K562 (cell line): ENCODE results near the gene TXNRD1. TPM values are rescaled to one million over a fixed set of nuclear protein-coding genes. Genes with fewer than 3 reads are reported as not detected.

Source experiments
- DMBX1 ChIP-seq: fragments of 250-450 bp; sonication (Bioruptor Pico); IDR thresholded peaks from 2 replicates; pipeline ENCODE4 v1.8.0; 2022; ENCODE audit warnings: inconsistent platforms, mild to moderate bottlenecking, moderate library complexity, borderline replicate concordance
- FOXK2 ChIP-seq, 2 experiments: fragments of 450-650 bp; IDR thresholded peaks in 1 of 2; conservative IDR thresholded peaks in 1 of 2; 2 replicates each; pipeline ENCODE4 v1.6.1; 2016; ENCODE audit warnings: low read depth in 2 of 2, mild to moderate bottlenecking in 1 of 2
- HEY1 ChIP-seq: fragments of 250-450 bp; sonication (Bioruptor Pico); IDR thresholded peaks from 2 replicates; pipeline ENCODE4 v1.5.0; 2020; ENCODE audit warnings: mild to moderate bottlenecking, moderate library complexity, borderline replicate concordance
- LEF1 ChIP-seq: fragments of 450-650 bp; IDR thresholded peaks from 2 replicates; pipeline ENCODE4 v1.6.1; 2016; ENCODE audit warnings: mild to moderate bottlenecking
- ZNF121 ChIP-seq: sonication (generic); formaldehyde crosslinking; conservative IDR thresholded peaks from 2 replicates; pipeline ENCODE4 v1.8.0; 2022; ENCODE audit warnings: missing genetic modification reagents
- polyA plus RNA-seq, 8 experiments: library from polyadenylated mRNA; depleted of rRNA in 4 of 8; stranded (reverse) in 5 of 8; unstranded in 3 of 8; fragments of >200 nt; fragmentation: Nextera tagmentation in 2 of 8; fragmentation: Illumina TruSeq in 1 of 8; extraction: Ambion mirVana in 2 of 8; extraction: Trizol in 1 of 8; gene quantifications; 2 replicates each; pipeline versions ENCODE4 v1.2.1 to v1.2.3, GENCODE V29; 2011 to 2014; ENCODE audit warnings: inconsistent platforms in 1 of 8, missing spikeins in 1 of 8
- total RNA-seq, 7 experiments: library from RNA; depleted of rRNA in 6 of 7; stranded (reverse); fragments of >200 nt in 6 of 7; fragmentation: Illumina TruSeq in 2 of 7; extraction: Trizol in 2 of 7; gene quantifications; 2 replicates each; pipeline versions ENCODE4 v1.2.1 to v1.2.3, GENCODE V29; 2011 to 2021; ENCODE audit warnings: low replicate concordance in 1 of 7
- TF ChIP-seq, protein P1 (sequence below), 2 experiments: fragments of 450-650 bp; IDR thresholded peaks; 2 replicates each; pipeline ENCODE4 v1.6.1; 2016
- TF ChIP-seq, protein P2 (sequence below), 2 experiments: fragments of 450-650 bp; IDR thresholded peaks; 2 replicates each; pipeline ENCODE4 v1.6.1; 2018; ENCODE audit warnings: mild to moderate bottlenecking in 2 of 2, low read depth in 1 of 2; ENCODE audit not compliant: partially characterized antibody in 2 of 2
- TF ChIP-seq, protein P3 (sequence below), 2 experiments: fragments of 450-650 bp; conservative IDR thresholded peaks; 2 replicates each; pipeline ENCODE4 v1.6.1; 2017; ENCODE audit warnings: mild to moderate bottlenecking in 2 of 2, moderate library complexity in 2 of 2
- TF ChIP-seq, protein P4 (sequence below): sonication (generic); formaldehyde crosslinking; IDR thresholded peaks from 2 replicates; pipeline ENCODE4 v1.8.0; 2022; ENCODE audit warnings: missing genetic modification reagents, mild to moderate bottlenecking, moderate library complexity, borderline replicate concordance
- TF ChIP-seq, protein P5 (sequence below): fragments of 450-650 bp; IDR thresholded peaks from 2 replicates; pipeline ENCODE4 v1.6.1; 2017; ENCODE audit warnings: mild to moderate bottlenecking, moderate library complexity
- TF ChIP-seq, protein P6 (sequence below), 2 experiments: IDR thresholded peaks in 1 of 2; conservative IDR thresholded peaks in 1 of 2; 2 replicates each; pipeline ENCODE4 v1.6.1; 2016; ENCODE audit warnings: low read depth in 2 of 2, mild to moderate bottlenecking in 1 of 2, missing compliant biosample characterization in 1 of 2, missing genetic modification characterization in 1 of 2, moderate library complexity in 1 of 2

The TXNRD1 gene
- total and polyA plus RNA-seq, 9 of the 15 experiments (the other 6 are each of a cell fraction or from before 2014, with no cell fraction given): 107 to 189 (median 146) TPM

DNA sequence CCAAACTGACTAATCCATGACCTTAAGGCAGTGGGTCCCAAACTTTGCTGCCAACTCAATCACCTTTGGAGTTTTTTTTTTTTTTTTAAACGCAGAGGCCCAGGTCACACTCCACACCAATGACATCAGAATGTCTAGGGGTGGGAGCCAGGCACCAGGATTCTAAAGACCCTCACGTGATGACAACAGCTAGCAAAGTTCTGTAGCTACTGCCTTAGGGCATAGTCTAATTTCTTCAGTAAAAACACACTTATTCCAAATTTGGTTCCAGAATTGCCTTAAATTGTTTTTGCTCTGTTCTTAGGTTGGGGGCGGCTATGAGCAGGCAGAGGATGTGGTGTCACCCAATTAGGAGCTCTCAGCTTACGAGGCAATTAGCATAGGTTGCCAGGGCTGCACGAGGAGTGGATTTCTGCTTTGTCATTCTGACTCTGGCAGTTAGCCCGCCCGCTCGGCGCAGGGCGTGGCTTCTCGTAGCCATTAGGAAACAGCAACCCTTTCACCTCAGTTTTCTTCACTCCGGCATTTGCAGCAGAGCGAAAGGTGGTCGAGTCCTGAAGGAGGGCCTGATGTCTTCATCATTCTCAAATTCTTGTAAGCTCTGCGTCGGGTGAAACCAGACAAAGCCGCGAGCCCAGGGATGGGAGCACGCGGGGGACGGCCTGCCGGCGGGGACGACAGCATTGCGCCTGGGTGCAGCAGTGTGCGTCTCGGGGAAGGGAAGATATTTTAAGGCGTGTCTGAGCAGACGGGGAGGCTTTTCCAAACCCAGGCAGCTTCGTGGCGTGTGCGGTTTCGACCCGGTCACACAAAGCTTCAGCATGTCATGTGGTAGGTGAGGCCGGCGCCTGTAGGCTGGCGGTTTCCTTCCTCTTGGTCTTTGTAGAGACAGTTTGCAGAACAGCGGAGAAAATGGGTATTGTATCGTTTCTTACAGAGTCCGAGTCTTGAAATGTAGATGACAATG is 71.2 kb downstream of the TXNRD1 start (continued):
- TF ChIP-seq, protein P1, sequence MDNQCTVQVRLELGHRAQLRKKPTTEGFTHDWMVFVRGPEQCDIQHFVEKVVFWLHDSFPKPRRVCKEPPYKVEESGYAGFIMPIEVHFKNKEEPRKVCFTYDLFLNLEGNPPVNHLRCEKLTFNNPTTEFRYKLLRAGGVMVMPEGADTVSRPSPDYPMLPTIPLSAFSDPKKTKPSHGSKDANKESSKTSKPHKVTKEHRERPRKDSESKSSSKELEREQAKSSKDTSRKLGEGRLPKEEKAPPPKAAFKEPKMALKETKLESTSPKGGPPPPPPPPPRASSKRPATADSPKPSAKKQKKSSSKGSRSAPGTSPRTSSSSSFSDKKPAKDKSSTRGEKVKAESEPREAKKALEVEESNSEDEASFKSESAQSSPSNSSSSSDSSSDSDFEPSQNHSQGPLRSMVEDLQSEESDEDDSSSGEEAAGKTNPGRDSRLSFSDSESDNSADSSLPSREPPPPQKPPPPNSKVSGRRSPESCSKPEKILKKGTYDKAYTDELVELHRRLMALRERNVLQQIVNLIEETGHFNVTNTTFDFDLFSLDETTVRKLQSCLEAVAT (IDR thresholded peaks at IDR 0.05): peak; percentile 96
- TF ChIP-seq ZNF121 (CRISPR knock-in tag) (no peak), LEF1 (peak; percentile 35; the same call in 1 of the 2 replicates), FOXK2 (conservative IDR thresholded peaks at IDR 0.05 in 1 of 2, IDR thresholded peaks at IDR 0.05 in 1 of 2; ENCODE audit: low read depth in 2 of 2) (peak in 1 of 2 experiments; percentile 47; a peak in 2 of 4 replicates), DMBX1 (CRISPR knock-in tag) (0 out of 2 replicates have a peak, but pooled peaks have one; percentile 29), HEY1 (CRISPR knock-in tag) (no peak)
- TF ChIP-seq, protein P2, sequence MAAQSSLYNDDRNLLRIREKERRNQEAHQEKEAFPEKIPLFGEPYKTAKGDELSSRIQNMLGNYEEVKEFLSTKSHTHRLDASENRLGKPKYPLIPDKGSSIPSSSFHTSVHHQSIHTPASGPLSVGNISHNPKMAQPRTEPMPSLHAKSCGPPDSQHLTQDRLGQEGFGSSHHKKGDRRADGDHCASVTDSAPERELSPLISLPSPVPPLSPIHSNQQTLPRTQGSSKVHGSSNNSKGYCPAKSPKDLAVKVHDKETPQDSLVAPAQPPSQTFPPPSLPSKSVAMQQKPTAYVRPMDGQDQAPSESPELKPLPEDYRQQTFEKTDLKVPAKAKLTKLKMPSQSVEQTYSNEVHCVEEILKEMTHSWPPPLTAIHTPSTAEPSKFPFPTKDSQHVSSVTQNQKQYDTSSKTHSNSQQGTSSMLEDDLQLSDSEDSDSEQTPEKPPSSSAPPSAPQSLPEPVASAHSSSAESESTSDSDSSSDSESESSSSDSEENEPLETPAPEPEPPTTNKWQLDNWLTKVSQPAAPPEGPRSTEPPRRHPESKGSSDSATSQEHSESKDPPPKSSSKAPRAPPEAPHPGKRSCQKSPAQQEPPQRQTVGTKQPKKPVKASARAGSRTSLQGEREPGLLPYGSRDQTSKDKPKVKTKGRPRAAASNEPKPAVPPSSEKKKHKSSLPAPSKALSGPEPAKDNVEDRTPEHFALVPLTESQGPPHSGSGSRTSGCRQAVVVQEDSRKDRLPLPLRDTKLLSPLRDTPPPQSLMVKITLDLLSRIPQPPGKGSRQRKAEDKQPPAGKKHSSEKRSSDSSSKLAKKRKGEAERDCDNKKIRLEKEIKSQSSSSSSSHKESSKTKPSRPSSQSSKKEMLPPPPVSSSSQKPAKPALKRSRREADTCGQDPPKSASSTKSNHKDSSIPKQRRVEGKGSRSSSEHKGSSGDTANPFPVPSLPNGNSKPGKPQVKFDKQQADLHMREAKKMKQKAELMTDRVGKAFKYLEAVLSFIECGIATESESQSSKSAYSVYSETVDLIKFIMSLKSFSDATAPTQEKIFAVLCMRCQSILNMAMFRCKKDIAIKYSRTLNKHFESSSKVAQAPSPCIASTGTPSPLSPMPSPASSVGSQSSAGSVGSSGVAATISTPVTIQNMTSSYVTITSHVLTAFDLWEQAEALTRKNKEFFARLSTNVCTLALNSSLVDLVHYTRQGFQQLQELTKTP (IDR thresholded peaks at IDR 0.05; ENCODE audit: low read depth in 1 of 2, partially characterized antibody in 2 of 2): peak; percentile 61 to 73
- TF ChIP-seq, protein P3, sequence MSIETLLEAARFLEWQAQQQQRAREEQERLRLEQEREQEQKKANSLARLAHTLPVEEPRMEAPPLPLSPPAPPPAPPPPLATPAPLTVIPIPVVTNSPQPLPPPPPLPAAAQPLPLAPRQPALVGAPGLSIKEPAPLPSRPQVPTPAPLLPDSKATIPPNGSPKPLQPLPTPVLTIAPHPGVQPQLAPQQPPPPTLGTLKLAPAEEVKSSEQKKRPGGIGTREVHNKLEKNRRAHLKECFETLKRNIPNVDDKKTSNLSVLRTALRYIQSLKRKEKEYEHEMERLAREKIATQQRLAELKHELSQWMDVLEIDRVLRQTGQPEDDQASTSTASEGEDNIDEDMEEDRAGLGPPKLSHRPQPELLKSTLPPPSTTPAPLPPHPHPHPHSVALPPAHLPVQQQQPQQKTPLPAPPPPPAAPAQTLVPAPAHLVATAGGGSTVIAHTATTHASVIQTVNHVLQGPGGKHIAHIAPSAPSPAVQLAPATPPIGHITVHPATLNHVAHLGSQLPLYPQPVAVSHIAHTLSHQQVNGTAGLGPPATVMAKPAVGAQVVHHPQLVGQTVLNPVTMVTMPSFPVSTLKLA (conservative IDR thresholded peaks at IDR 0.05): peak; percentile 91 to 96
- TF ChIP-seq, protein P4, sequence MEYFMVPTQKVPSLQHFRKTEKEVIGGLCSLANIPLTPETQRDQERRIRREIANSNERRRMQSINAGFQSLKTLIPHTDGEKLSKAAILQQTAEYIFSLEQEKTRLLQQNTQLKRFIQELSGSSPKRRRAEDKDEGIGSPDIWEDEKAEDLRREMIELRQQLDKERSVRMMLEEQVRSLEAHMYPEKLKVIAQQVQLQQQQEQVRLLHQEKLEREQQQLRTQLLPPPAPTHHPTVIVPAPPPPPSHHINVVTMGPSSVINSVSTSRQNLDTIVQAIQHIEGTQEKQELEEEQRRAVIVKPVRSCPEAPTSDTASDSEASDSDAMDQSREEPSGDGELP (CRISPR knock-in tag): peak; percentile 77; the same call in 1 of the 2 replicates
- TF ChIP-seq, protein P5, sequence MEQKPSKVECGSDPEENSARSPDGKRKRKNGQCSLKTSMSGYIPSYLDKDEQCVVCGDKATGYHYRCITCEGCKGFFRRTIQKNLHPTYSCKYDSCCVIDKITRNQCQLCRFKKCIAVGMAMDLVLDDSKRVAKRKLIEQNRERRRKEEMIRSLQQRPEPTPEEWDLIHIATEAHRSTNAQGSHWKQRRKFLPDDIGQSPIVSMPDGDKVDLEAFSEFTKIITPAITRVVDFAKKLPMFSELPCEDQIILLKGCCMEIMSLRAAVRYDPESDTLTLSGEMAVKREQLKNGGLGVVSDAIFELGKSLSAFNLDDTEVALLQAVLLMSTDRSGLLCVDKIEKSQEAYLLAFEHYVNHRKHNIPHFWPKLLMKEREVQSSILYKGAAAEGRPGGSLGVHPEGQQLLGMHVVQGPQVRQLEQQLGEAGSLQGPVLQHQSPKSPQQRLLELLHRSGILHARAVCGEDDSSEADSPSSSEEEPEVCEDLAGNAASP: no peak
- TF ChIP-seq, protein P6, sequence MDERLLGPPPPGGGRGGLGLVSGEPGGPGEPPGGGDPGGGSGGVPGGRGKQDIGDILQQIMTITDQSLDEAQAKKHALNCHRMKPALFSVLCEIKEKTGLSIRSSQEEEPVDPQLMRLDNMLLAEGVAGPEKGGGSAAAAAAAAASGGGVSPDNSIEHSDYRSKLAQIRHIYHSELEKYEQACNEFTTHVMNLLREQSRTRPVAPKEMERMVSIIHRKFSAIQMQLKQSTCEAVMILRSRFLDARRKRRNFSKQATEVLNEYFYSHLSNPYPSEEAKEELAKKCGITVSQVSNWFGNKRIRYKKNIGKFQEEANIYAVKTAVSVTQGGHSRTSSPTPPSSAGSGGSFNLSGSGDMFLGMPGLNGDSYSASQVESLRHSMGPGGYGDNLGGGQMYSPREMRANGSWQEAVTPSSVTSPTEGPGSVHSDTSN (CRISPR knock-in tag; IDR thresholded peaks at IDR 0.05; ENCODE audit: low read depth): no peak
- TF ChIP-seq, protein P6 (tag; conservative IDR thresholded peaks at IDR 0.05; ENCODE audit: low read depth): no peak; the same call in none of the 2 replicates
